GM23338 (cell line): ENCODE data around the gene BCL2A1. TPM values are rescaled to one million over a fixed set of nuclear protein-coding genes. Genes with fewer than 3 reads are reported as not detected.

Source experiments
- ATAC-seq: fragments of 200-7000 bp; cut with Tn5 transposase; 3 replicates; pipeline ENCODE4 v1.9.1; 2020
- DNase-seq: peaks from one replicate; pipeline ENCODE4 v3.0.0-alpha.2; 2015; ENCODE audit warnings: low spot score
- H2AFZ ChIP-seq: fragments of 200-600 bp; sonication (generic); 2 replicates; pipeline ENCODE4 v1.8.0; 2016; ENCODE audit warnings: antibody characterized with exemption, mild to moderate bottlenecking, moderate library complexity
- H3F3A ChIP-seq: fragments of 200-600 bp; sonication (generic); replicated peaks from 2 replicates; pipeline ENCODE4 v1.8.0; 2017; ENCODE audit warnings: antibody characterized with exemption, mixed run types, low read depth
- H3K27ac ChIP-seq: fragments of 200-600 bp; sonication (generic); 2 replicates; pipeline ENCODE4 v1.6.1; 2016; ENCODE audit warnings: low read depth
- H3K27me3 ChIP-seq: fragments of 200-600 bp; sonication (generic); 2 replicates; pipeline ENCODE4 v1.8.0; 2016; ENCODE audit warnings: mild to moderate bottlenecking, mixed run types, moderate library complexity; ENCODE audit not compliant: insufficient read depth
- H3K36me3 ChIP-seq: fragments of 200-600 bp; sonication (generic); 2 replicates; pipeline ENCODE4 v1.8.0; 2016; ENCODE audit warnings: mild to moderate bottlenecking; ENCODE audit not compliant: insufficient read depth
- H3K4me1 ChIP-seq: fragments of 200-600 bp; sonication (generic); 2 replicates; pipeline ENCODE4 v1.8.0; 2016; ENCODE audit warnings: mild to moderate bottlenecking, moderate library complexity; ENCODE audit not compliant: insufficient read depth
- H3K4me2 ChIP-seq: fragments of 200-600 bp; sonication (generic); 2 replicates; pipeline ENCODE4 v1.7.1; 2017; ENCODE audit warnings: mixed run types
- H3K4me3 ChIP-seq: fragments of 200-600 bp; sonication (generic); 2 replicates; pipeline ENCODE4 v1.6.1; 2016; ENCODE audit warnings: mixed run types
- H3K79me2 ChIP-seq: fragments of 200-600 bp; sonication (generic); replicated peaks from 2 replicates; pipeline ENCODE4 v1.8.0; 2017; ENCODE audit warnings: mild to moderate bottlenecking; ENCODE audit not compliant: insufficient read depth
- H3K9me2 ChIP-seq: fragments of 200-600 bp; sonication (generic); 2 replicates; pipeline ENCODE4 v1.8.0; 2017; ENCODE audit not compliant: insufficient read depth
- H4K20me1 ChIP-seq: fragments of 200-600 bp; sonication (generic); replicated peaks from 2 replicates; pipeline ENCODE4 v1.8.0; 2017; ENCODE audit warnings: mild to moderate bottlenecking; ENCODE audit not compliant: insufficient read depth
- H3K27ac Mint-ChIP-seq: 2 replicates; pipeline ENCODE4 v1.8.0; 2020; ENCODE audit warnings: inconsistent platforms, mild to moderate bottlenecking, moderate library complexity, mixed read lengths
- H3K27me3 Mint-ChIP-seq: 3 replicates; pipeline ENCODE4 v1.8.0; 2022; ENCODE audit warnings: low read depth, mild to moderate bottlenecking, moderate library complexity, mixed read lengths, inconsistent platforms; ENCODE audit not compliant: insufficient read depth, poor library complexity
- H3K36me3 Mint-ChIP-seq: 3 replicates; pipeline ENCODE4 v1.8.0; 2021; ENCODE audit warnings: low read depth, mild to moderate bottlenecking, inconsistent platforms, moderate library complexity, mixed read lengths
- H3K4me1 Mint-ChIP-seq: 3 replicates; pipeline ENCODE4 v1.8.0; 2020; ENCODE audit warnings: mild to moderate bottlenecking, inconsistent platforms, mixed read lengths
- H3K4me3 Mint-ChIP-seq: 3 replicates; pipeline ENCODE4 v1.8.0; 2021; ENCODE audit warnings: moderate library complexity, mild to moderate bottlenecking, inconsistent platforms, mixed read lengths
- H3K9me3 Mint-ChIP-seq: 3 replicates; pipeline ENCODE4 v1.8.0; 2020; ENCODE audit warnings: moderate library complexity, mild to moderate bottlenecking, inconsistent platforms, mixed read lengths
- JUNB ChIP-seq: IDR thresholded peaks from one replicate; pipeline ENCODE4 v1.6.1; 2016; ENCODE audit warnings: antibody characterized with exemption; ENCODE audit not compliant: unreplicated experiment
- REST ChIP-seq: IDR thresholded peaks from one replicate; pipeline ENCODE4 v1.6.1; 2018; ENCODE audit warnings: antibody characterized with exemption; ENCODE audit not compliant: unreplicated experiment
- STAT1 ChIP-seq: IDR thresholded peaks from one replicate; pipeline ENCODE4 v1.6.1; 2016; ENCODE audit warnings: antibody characterized with exemption; ENCODE audit not compliant: unreplicated experiment
- ZNF114 ChIP-seq: fragments of 250-450 bp; sonication (Bioruptor Pico); IDR thresholded peaks from 2 replicates; pipeline ENCODE4 v1.5.0; 2020; ENCODE audit warnings: mild to moderate bottlenecking, moderate library complexity
- polyA plus RNA-seq: library from polyadenylated mRNA; unstranded; fragments of >200 nt; fragmentation: Nextera tagmentation; extraction: Ambion mirVana; gene quantifications from 2 replicates; pipeline ENCODE4 v1.2.1, GENCODE V29; 2016
- total RNA-seq: library from RNA; depleted of rRNA; stranded (reverse); fragments of >200 nt; shearing (Covaris generic); gene quantifications from 2 replicates; pipeline ENCODE4 v1.2.3, GENCODE V29; 2014
- TF ChIP-seq, protein P1 (sequence below), 2 experiments: fragments of 200-600 bp in 1 of 2; sonication (generic) in 1 of 2; conservative IDR thresholded peaks; 2 replicates each; pipeline versions ENCODE4 v1.5.1 to v1.6.1; 2016 to 2017; ENCODE audit warnings: antibody characterized with exemption in 2 of 2, low read depth in 2 of 2, mild to moderate bottlenecking in 2 of 2, moderate library complexity in 1 of 2
- TF ChIP-seq, protein P2 (sequence below): fragments of 250-450 bp; sonication (Bioruptor Pico); IDR thresholded peaks from 2 replicates; pipeline ENCODE4 v1.5.0; 2020; ENCODE audit warnings: mild to moderate bottlenecking, moderate library complexity

The BCL2A1 gene
- total and polyA plus RNA-seq, 2 experiments from 2014 or later = not detected

DNA sequence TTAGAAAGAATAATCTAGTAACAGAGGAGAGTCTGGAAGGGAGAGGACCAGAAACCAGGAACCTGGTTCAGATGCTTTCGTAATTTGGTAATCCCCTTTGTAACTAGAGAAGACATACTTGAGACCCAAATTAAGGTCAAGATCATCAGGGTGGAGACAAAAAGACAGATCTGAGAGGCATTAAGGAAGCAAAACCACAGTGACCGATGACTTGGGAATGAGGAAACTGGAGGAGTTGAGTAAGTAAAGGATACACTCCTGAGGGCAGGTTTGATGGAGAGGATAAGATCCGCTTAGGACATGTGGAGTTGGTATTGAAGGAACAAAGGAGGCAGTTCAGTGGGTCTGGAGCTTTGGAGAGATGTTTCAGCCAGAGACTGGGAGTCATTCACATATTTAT, 23.6 kb upstream of the BCL2A1 start:
- H3K27me3 ChIP-seq = no peaks in the 10 kb centered on the region
- H3K36me3 Mint-ChIP-seq = no peaks in the 10 kb centered on the region
- no peaks in the 10 kb centered on the region for H4K20me1 ChIP-seq
- H3K79me2 ChIP-seq = no peaks in the 10 kb centered on the region
- no peak for DNase-seq
- H3K4me2 ChIP-seq = no peak overlapping the region
- TF ChIP-seq STAT1 = no peak
- no peak for TF ChIP-seq ZNF114
- H3K4me1 Mint-ChIP-seq = no peaks in the 10 kb centered on the region
- H3K4me3 Mint-ChIP-seq = no peak overlapping the region
- H3K4me1 ChIP-seq = no peaks in the 10 kb centered on the region
- H2AFZ ChIP-seq = peak overlapping the region; percentile 52; the same call in 1 of the 2 replicates
- no peak overlapping the region for H3K27ac ChIP-seq
- no peak overlapping the region for H3K4me3 ChIP-seq
- H3K9me3 Mint-ChIP-seq = no peaks in the 10 kb centered on the region
- no peaks in the 10 kb centered on the region for H3K9me2 ChIP-seq
- no peaks in the 10 kb centered on the region for H3K36me3 ChIP-seq
- no peaks in the 10 kb centered on the region for H3F3A ChIP-seq
- no peak overlapping the region for H3K27ac Mint-ChIP-seq
- ATAC-seq = no peak
- peaks cover 5% of the 10 kb centered on the region for H3K27me3 Mint-ChIP-seq

GRCh38 chr15:79991826-79992225, 20.8 kb upstream of the BCL2A1 start:
- no peaks in the 10 kb centered on the region for H3K4me1 ChIP-seq
- no peak for TF ChIP-seq JUNB
- no peaks in the 10 kb centered on the region for H3K36me3 ChIP-seq
- H3K4me2 ChIP-seq = no peak overlapping the region
- H3K79me2 ChIP-seq = no peaks in the 10 kb centered on the region
- ATAC-seq (no peak), DNase-seq (no peak)
- H3K9me2 ChIP-seq = no peaks in the 10 kb centered on the region
- H3K27ac ChIP-seq = no peak overlapping the region
- no peaks in the 10 kb centered on the region for H3K27me3 ChIP-seq
- H3K36me3 Mint-ChIP-seq = no peaks in the 10 kb centered on the region
- peaks cover 6% of the 10 kb centered on the region for H3K27me3 Mint-ChIP-seq
- no peak overlapping the region for H3K4me3 ChIP-seq
- H3K27ac Mint-ChIP-seq = no peak overlapping the region
- no peaks in the 10 kb centered on the region for H3F3A ChIP-seq
- H3K9me3 Mint-ChIP-seq = no peaks in the 10 kb centered on the region; the same call in 2 of the 3 replicates
- H3K4me1 Mint-ChIP-seq = no peaks in the 10 kb centered on the region
- H4K20me1 ChIP-seq = no peaks in the 10 kb centered on the region
- H3K4me3 Mint-ChIP-seq = no peak overlapping the region
- H2AFZ ChIP-seq = no peak overlapping the region

GRCh38 chr15:79990997-79991334, 20.0 kb upstream of the BCL2A1 start:
- H3K9me2 ChIP-seq = no peaks in the 10 kb centered on the region
- DNase-seq = no peak
- H3F3A ChIP-seq = no peaks in the 10 kb centered on the region
- no peak overlapping the region for H2AFZ ChIP-seq
- no peak overlapping the region for H3K4me3 Mint-ChIP-seq
- no peaks in the 10 kb centered on the region for H3K4me1 ChIP-seq
- no peak for ATAC-seq
- no peaks in the 10 kb centered on the region for H3K27me3 ChIP-seq
- no peaks in the 10 kb centered on the region; the same call in 2 of the 3 replicates for H3K9me3 Mint-ChIP-seq
- H3K27ac ChIP-seq = no peak overlapping the region
- H4K20me1 ChIP-seq = no peaks in the 10 kb centered on the region
- no peaks in the 10 kb centered on the region for H3K79me2 ChIP-seq
- H3K27me3 Mint-ChIP-seq = peaks cover 4% of the 10 kb centered on the region
- no peak overlapping the region for H3K27ac Mint-ChIP-seq
- no peak overlapping the region for H3K4me3 ChIP-seq
- H3K36me3 Mint-ChIP-seq = no peaks in the 10 kb centered on the region
- H3K4me1 Mint-ChIP-seq = no peaks in the 10 kb centered on the region
- H3K36me3 ChIP-seq = no peaks in the 10 kb centered on the region
- no peak overlapping the region for H3K4me2 ChIP-seq
- TF ChIP-seq, protein P1, sequence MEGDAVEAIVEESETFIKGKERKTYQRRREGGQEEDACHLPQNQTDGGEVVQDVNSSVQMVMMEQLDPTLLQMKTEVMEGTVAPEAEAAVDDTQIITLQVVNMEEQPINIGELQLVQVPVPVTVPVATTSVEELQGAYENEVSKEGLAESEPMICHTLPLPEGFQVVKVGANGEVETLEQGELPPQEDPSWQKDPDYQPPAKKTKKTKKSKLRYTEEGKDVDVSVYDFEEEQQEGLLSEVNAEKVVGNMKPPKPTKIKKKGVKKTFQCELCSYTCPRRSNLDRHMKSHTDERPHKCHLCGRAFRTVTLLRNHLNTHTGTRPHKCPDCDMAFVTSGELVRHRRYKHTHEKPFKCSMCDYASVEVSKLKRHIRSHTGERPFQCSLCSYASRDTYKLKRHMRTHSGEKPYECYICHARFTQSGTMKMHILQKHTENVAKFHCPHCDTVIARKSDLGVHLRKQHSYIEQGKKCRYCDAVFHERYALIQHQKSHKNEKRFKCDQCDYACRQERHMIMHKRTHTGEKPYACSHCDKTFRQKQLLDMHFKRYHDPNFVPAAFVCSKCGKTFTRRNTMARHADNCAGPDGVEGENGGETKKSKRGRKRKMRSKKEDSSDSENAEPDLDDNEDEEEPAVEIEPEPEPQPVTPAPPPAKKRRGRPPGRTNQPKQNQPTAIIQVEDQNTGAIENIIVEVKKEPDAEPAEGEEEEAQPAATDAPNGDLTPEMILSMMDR (conservative IDR thresholded peaks at IDR 0.05; ENCODE audit: low read depth in 2 of 2) = no peak
- no peak for TF ChIP-seq REST
- TF ChIP-seq, protein P2, sequence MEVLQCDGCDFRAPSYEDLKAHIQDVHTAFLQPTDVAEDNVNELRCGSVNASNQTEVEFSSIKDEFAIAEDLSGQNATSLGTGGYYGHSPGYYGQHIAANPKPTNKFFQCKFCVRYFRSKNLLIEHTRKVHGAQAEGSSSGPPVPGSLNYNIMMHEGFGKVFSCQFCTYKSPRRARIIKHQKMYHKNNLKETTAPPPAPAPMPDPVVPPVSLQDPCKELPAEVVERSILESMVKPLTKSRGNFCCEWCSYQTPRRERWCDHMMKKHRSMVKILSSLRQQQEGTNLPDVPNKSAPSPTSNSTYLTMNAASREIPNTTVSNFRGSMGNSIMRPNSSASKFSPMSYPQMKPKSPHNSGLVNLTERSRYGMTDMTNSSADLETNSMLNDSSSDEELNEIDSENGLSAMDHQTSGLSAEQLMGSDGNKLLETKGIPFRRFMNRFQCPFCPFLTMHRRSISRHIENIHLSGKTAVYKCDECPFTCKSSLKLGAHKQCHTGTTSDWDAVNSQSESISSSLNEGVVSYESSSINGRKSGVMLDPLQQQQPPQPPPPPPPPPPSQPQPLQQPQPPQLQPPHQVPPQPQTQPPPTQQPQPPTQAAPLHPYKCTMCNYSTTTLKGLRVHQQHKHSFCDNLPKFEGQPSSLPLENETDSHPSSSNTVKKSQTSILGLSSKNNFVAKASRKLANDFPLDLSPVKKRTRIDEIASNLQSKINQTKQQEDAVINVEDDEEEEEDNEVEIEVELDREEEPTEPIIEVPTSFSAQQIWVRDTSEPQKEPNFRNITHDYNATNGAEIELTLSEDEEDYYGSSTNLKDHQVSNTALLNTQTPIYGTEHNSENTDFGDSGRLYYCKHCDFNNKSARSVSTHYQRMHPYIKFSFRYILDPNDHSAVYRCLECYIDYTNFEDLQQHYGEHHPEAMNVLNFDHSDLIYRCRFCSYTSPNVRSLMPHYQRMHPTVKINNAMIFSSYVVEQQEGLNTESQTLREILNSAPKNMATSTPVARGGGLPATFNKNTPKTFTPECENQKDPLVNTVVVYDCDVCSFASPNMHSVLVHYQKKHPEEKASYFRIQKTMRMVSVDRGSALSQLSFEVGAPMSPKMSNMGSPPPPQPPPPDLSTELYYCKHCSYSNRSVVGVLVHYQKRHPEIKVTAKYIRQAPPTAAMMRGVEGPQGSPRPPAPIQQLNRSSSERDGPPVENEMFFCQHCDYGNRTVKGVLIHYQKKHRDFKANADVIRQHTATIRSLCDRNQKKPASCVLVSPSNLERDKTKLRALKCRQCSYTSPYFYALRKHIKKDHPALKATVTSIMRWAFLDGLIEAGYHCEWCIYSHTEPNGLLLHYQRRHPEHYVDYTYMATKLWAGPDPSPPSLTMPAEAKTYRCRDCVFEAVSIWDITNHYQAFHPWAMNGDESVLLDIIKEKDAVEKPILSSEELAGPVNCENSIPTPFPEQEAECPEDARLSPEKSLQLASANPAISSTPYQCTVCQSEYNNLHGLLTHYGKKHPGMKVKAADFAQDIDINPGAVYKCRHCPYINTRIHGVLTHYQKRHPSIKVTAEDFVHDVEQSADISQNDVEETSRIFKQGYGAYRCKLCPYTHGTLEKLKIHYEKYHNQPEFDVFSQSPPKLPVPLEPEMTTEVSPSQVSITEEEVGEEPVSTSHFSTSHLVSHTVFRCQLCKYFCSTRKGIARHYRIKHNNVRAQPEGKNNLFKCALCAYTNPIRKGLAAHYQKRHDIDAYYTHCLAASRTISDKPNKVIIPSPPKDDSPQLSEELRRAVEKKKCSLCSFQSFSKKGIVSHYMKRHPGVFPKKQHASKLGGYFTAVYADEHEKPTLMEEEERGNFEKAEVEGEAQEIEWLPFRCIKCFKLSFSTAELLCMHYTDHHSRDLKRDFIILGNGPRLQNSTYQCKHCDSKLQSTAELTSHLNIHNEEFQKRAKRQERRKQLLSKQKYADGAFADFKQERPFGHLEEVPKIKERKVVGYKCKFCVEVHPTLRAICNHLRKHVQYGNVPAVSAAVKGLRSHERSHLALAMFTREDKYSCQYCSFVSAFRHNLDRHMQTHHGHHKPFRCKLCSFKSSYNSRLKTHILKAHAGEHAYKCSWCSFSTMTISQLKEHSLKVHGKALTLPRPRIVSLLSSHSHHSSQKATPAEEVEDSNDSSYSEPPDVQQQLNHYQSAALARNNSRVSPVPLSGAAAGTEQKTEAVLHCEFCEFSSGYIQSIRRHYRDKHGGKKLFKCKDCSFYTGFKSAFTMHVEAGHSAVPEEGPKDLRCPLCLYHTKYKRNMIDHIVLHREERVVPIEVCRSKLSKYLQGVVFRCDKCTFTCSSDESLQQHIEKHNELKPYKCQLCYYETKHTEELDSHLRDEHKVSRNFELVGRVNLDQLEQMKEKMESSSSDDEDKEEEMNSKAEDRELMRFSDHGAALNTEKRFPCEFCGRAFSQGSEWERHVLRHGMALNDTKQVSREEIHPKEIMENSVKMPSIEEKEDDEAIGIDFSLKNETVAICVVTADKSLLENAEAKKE (CRISPR knock-in tag) = no peak
